T-cell (primary cell): ENCODE data around the gene GREB1. TPM values are rescaled to one million over a fixed set of nuclear protein-coding genes. Genes with fewer than 3 reads are reported as not detected.

Experiments
- ATAC-seq, 4 experiments: fragments of 200-7000 bp in 3 of 4; fragments of 150-1000 bp in 1 of 4; cut with Tn5 transposase; replicated peaks in 1 of 4; 1 replicate in 3 of 4; 2 replicates in 1 of 4; pipeline ENCODE4 v1.10.0; 2021; ENCODE audit warnings: moderate library complexity in 3 of 4, mild to moderate bottlenecking in 2 of 4, moderate number of reproducible peaks in 1 of 4
- CTCF ChIA-PET, 2 donors: fragments of 300-600 bp; sonication (Branson Sonifier 250); formaldehyde crosslinking; loops; one replicate each; lab custom pipeline; 2022; ENCODE audit warnings: antibody characterized with exemption in 2 of 2; lab: Charles Lee
- POLR2A ChIA-PET, 2 donors: fragments of 300-600 bp; sonication (Branson Sonifier 250); formaldehyde crosslinking; loops; one replicate each; lab custom pipeline; 2022; ENCODE audit warnings: antibody characterized with exemption in 2 of 2; lab: Charles Lee
- DNase-seq, 35 experiments: peaks; one replicate each; pipeline versions ENCODE4 v3.0.0 to v3.0.0-alpha.2; 2013 to 2023
- H3K27ac ChIP-seq: one replicate; pipeline ENCODE4 v1.5.1; 2013; ENCODE audit warnings: low read length
- H3K27me3 ChIP-seq, 2 experiments: replicated peaks in 1 of 2; 1 replicate in 1 of 2; 2 replicates in 1 of 2; pipeline versions ENCODE4 v1.6.1 to v1.7.0; 2013; ENCODE audit warnings: low read length in 1 of 2, mixed read lengths in 1 of 2; ENCODE audit not compliant: control insufficient read depth in 2 of 2, insufficient read depth in 2 of 2; ENCODE audit errors: extremely low read depth in 1 of 2
- H3K36me3 ChIP-seq, 2 donors: 1 replicate in 1 of 2; 2 replicates in 1 of 2; pipeline versions ENCODE4 v1.6.1 to v1.7.0; 2013; ENCODE audit warnings: low read length in 1 of 2; ENCODE audit not compliant: control insufficient read depth in 2 of 2, insufficient read depth in 1 of 2; ENCODE audit errors: extremely low read depth in 1 of 2
- H3K4me1 ChIP-seq, 2 experiments: 1 replicate in 1 of 2; 2 replicates in 1 of 2; pipeline versions ENCODE4 v1.6.1 to v1.7.0; 2013; ENCODE audit warnings: low read length in 2 of 2, mixed read lengths in 1 of 2; ENCODE audit not compliant: insufficient read depth in 2 of 2, control insufficient read depth in 1 of 2; ENCODE audit errors: extremely low read depth in 1 of 2
- H3K4me3 ChIP-seq, 2 donors: 1 replicate in 1 of 2; 2 replicates in 1 of 2; pipeline versions ENCODE4 v1.5.1 to v1.7.0; 2013; ENCODE audit warnings: mild to moderate bottlenecking in 2 of 2, low read length in 1 of 2, moderate library complexity in 1 of 2; ENCODE audit not compliant: control insufficient read depth in 1 of 2; ENCODE audit errors: extremely low read depth in 1 of 2
- H3K9me3 ChIP-seq: 2 replicates; pipeline ENCODE4 v1.7.0; 2013
- H3K27ac Mint-ChIP-seq, 2 donors: one replicate each; pipeline ENCODE4 v1.8.0; 2020 to 2021; ENCODE audit warnings: mild to moderate bottlenecking in 2 of 2, mixed read lengths in 2 of 2
- H3K27me3 Mint-ChIP-seq, 2 donors: one replicate each; pipeline ENCODE4 v1.8.0; 2021 to 2022; ENCODE audit warnings: mixed read lengths in 2 of 2
- H3K36me3 Mint-ChIP-seq: one replicate; pipeline ENCODE4 v1.8.0; 2021; ENCODE audit warnings: mixed read lengths
- H3K4me1 Mint-ChIP-seq, 3 donors: one replicate each; pipeline ENCODE4 v1.8.0; 2020 to 2022; ENCODE audit warnings: mixed read lengths in 3 of 3, mild to moderate bottlenecking in 1 of 3
- H3K4me3 Mint-ChIP-seq, 3 donors: one replicate each; pipeline ENCODE4 v1.8.0; 2020 to 2022; ENCODE audit warnings: mild to moderate bottlenecking in 3 of 3, mixed read lengths in 3 of 3, moderate library complexity in 3 of 3
- H3K9me3 Mint-ChIP-seq, 3 donors: one replicate each; pipeline ENCODE4 v1.8.0; 2020 to 2022; ENCODE audit warnings: mixed read lengths in 3 of 3
- WGBS: methylation state at CpG from one replicate; pipeline ENCODE4 v1.1.5; 2013; ENCODE audit warnings: missing lambda C conversion rate; ENCODE audit not compliant: insufficient coverage; 5-methylcytosine and 5-hydroxymethylcytosine counted together
- total RNA-seq, 35 experiments: library from RNA in 6 of 35; stranded (reverse) in 6 of 35; fragments of 120-200 nt in 1 of 35; gene quantifications; one replicate each; pipeline versions ENCODE4 v1.2.1 to v1.2.4 and lab custom pipeline; 2013 to 2026

The GREB1 gene
- total RNA-seq, 5 donors from 2014 or later (not counting 1 experiment from before 2014, with no cell fraction given), result 0.23 to 1.2 (median 0.63) TPM

DNA sequence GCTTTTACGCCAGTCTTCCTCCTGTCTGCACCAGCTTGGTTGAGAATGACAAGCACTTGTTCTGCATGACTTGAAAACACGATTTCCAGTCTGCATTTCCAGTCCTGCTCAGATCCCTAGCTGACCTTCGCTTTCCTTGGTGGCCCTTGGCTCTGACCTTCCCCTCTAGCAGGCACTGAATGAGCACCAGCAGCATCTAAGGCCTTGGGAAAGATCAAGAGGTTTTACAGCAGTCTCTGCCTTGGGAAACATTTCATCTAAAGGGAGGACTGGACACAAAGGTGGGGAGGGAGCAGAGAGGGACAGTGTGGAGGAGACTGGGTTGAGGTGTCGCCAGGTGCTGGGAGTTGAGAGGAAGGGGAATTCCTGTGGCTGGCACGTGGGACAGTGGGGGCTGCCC, 105.7 kb downstream of the GREB1 start:
- DNase-seq, result no peak
- no peak for ATAC-seq
- 57% methylated on average over 5 of the region's 5 CpGs for WGBS
- POLR2A ChIA-PET, result no interaction called here
- H3K4me3 Mint-ChIP-seq, result no peak overlapping the region
- no peaks in the 10 kb centered on the region for H3K36me3 Mint-ChIP-seq
- Histone ChIP-seq H3K27ac (no peak overlapping the region), H3K36me3 (no peaks in the 10 kb centered on the region), H3K27me3 (peaks cover 0 to 14% of the 10 kb centered on the region in 2 experiments), H3K4me1 (no peaks in the 10 kb centered on the region), H3K9me3 (no peaks in the 10 kb centered on the region), H3K4me3 (no peak overlapping the region)
- H3K4me1 Mint-ChIP-seq, result no peaks in the 10 kb centered on the region
- CTCF ChIA-PET, result no interaction called here
- H3K27me3 Mint-ChIP-seq, result peaks cover 7 to 25% of the 10 kb centered on the region in 2 donors
- no peaks in the 10 kb centered on the region for H3K9me3 Mint-ChIP-seq
- no peak overlapping the region for H3K27ac Mint-ChIP-seq

DNA sequence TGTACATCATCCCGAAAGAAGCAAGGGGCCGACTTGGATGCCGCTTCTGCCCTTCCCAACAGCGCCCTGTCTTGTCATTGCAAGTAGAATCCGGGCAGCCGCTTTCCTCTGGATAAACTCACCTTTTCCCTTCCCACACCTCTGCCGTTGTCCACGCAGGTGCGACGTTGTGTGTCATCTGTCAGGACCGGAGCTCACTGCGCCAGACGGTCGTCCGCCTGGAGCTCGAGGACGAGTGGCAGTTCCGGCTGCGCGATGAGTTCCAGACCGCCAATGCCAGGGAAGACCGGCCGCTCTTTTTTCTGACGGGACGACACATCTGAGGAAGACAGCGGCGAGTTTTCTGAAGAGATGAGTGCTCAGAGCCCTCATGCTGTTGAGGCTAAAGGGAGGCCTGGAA, 106.3 kb downstream of the GREB1 start:
- H3K9me3 ChIP-seq, result no peaks in the 10 kb centered on the region
- no peaks in the 10 kb centered on the region for H3K4me1 Mint-ChIP-seq
- H3K27ac Mint-ChIP-seq, result no peak overlapping the region
- no peaks in the 10 kb centered on the region for H3K36me3 ChIP-seq
- no peaks in the 10 kb centered on the region for H3K9me3 Mint-ChIP-seq
- ATAC-seq (no peak), DNase-seq (no peak)
- no peak overlapping the region for H3K4me3 Mint-ChIP-seq
- no peaks in the 10 kb centered on the region for H3K4me1 ChIP-seq
- CTCF ChIA-PET, result no interaction called here
- H3K27me3 ChIP-seq, result peaks cover 0 to 14% of the 10 kb centered on the region in 2 experiments
- no peak overlapping the region for H3K4me3 ChIP-seq
- H3K27me3 Mint-ChIP-seq, result peaks cover 7 to 25% of the 10 kb centered on the region in 2 donors
- no peaks in the 10 kb centered on the region for H3K36me3 Mint-ChIP-seq
- H3K27ac ChIP-seq, result no peak overlapping the region
- POLR2A ChIA-PET, result no interaction called here
- 97% methylated on average over 27 of the region's 27 CpGs for WGBS

DNA sequence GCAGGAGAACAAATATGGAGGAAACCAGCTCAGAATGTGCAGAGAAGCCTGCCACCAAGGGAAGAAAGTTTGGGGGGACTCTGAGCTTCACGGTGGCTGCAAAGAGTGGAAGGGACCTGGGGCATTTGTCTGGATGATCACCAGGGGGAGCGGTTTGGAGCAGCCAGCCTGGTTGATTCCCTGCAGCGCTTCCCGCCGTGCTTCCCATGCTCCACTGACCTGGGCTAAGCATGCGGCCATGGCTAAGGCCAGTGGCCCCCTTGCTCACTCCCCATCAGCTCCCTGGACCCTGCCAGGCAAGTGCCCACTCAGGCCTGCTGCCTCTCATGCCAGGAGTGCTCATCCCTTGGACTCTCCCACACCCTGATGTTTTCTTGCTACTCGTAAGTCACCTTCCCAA, 109.1 kb downstream of the GREB1 start:
- Histone ChIP-seq H3K36me3 (no peaks in the 10 kb centered on the region), H3K27ac (no peak overlapping the region), H3K4me3 (no peak overlapping the region), H3K4me1 (no peaks in the 10 kb centered on the region), H3K9me3 (no peaks in the 10 kb centered on the region), H3K27me3 (peaks cover 0 to 9% of the 10 kb centered on the region in 2 experiments)
- Mint-ChIP-seq H3K4me1 (no peaks in the 10 kb centered on the region), H3K27me3 (peaks cover 7 to 21% of the 10 kb centered on the region in 2 donors), H3K4me3 (no peak overlapping the region), H3K27ac (no peak overlapping the region), H3K36me3 (no peaks in the 10 kb centered on the region), H3K9me3 (no peaks in the 10 kb centered on the region)
- no peak for ATAC-seq
- 67% methylated on average over 6 of the region's 7 CpGs for WGBS
- POLR2A ChIA-PET, result no interaction called here
- no peak for DNase-seq
- CTCF ChIA-PET, result no interaction called here

DNA sequence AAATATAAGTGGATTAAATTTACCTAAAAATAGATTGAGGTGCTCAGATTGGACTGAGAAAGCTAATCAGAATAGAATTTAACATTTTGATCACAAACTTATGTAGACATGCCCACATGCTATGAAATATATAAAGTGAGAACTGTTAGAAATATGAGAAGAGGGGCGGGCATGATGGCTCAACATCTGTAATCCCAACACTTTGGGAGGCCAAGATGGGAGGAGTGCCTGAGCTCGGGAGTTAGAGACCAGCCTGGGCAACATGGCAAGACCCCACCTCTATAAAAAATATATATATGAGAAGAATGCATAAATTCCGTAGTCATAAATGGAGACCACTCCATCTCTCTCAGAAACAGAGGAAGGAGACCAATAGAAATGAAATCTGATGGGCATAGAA, 110.4 kb downstream of the GREB1 start:
- Histone ChIP-seq H3K4me1 (no peaks in the 10 kb centered on the region), H3K4me3 (no peak overlapping the region), H3K36me3 (no peaks in the 10 kb centered on the region), H3K27ac (no peak overlapping the region), H3K9me3 (no peaks in the 10 kb centered on the region), H3K27me3 (peaks cover 0 to 13% of the 10 kb centered on the region in 2 experiments)
- H3K4me3 Mint-ChIP-seq, result no peak overlapping the region
- WGBS, result no CpG with 5 or more reads among the region's 3 CpGs
- H3K9me3 Mint-ChIP-seq, result no peaks in the 10 kb centered on the region
- H3K36me3 Mint-ChIP-seq, result no peaks in the 10 kb centered on the region
- DNase-seq (no peak), ATAC-seq (no peak)
- H3K27me3 Mint-ChIP-seq, result peaks cover 6 to 21% of the 10 kb centered on the region in 2 donors
- POLR2A ChIA-PET, result no interaction called here
- H3K27ac Mint-ChIP-seq, result no peak overlapping the region
- no peaks in the 10 kb centered on the region for H3K4me1 Mint-ChIP-seq
- CTCF ChIA-PET, result no interaction called here

DNA sequence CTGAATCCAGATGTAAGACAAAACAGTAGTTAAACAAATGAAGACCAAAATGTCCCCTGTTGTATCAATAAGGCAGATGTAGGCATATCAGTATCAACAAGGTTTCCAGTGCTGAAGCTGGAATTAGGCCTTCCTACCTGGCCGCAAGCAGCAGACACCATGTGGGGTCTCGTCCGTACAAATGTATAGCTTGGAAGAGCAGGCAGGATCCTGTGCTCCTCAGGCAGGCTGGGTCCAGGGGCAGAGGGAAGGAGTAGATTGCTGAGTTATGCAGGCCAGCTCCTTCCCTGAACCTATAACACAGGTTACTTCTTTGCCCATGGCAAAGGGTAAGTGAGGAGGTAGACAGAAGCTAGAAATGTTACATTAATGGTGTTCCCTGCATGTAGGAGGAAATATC, 112.7 kb downstream of the GREB1 start:
- ATAC-seq (no peak), DNase-seq (no peak)
- CTCF ChIA-PET, result interaction anchor here (0.6 to 0.8 kb wide), 3 partner anchors 44 to 140 kb away, joined by 3 to 11 read pairs (median 8); no protein-coding TSS in a partner anchor
- Mint-ChIP-seq H3K36me3 (no peaks in the 10 kb centered on the region), H3K4me3 (no peak overlapping the region), H3K4me1 (no peaks in the 10 kb centered on the region), H3K9me3 (no peaks in the 10 kb centered on the region), H3K27ac (no peak overlapping the region), H3K27me3 (peaks cover 13 to 15% of the 10 kb centered on the region in 2 donors)
- Histone ChIP-seq H3K9me3 (no peaks in the 10 kb centered on the region), H3K27me3 (peaks cover 0 to 6% of the 10 kb centered on the region in 2 experiments), H3K4me3 (no peak overlapping the region), H3K36me3 (no peaks in the 10 kb centered on the region), H3K27ac (no peak overlapping the region), H3K4me1 (no peaks in the 10 kb centered on the region)
- POLR2A ChIA-PET, result no interaction called here
- WGBS, result 100% methylated on average over 1 of the region's 3 CpGs

DNA sequence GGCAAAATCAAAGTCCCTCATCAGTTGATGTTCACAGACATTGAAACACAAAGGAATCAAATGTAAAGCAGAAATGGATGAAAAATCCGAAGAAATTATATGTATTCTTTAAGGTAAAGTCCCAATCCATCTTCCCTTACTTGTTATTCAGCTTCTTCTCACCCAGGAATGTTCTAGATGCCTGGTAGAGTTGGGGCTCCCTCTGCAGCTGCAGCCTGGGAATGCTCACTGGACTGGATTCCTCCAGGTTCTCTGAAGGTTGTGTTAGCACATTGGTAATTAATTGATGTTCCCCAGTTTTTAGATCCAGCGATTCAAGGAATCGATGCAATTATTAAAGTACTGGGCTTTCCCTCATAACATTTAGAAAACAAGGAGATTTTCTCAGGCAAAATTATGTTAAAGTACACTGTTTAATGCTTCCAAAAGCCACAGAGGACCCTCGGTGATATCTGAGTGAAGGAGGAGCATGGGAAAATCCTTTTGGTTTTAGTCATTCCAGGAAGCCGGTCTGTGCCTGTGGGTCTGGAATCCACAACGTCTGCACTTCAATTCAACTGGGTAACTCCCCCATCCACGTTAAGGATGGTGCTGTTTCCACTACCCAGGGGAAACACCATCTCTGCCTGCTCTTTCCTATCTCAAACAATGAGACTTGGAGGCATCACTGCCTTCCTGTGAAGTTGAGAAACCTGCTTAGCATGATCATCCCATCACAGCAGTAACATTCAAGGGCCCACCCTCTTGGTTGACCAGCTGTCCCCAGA, 114.2 kb downstream of the GREB1 start:
- Mint-ChIP-seq H3K4me1 (no peaks in the 10 kb centered on the region), H3K27me3 (peaks cover 10 to 11% of the 10 kb centered on the region in 2 donors), H3K9me3 (no peaks in the 10 kb centered on the region), H3K27ac (no peak overlapping the region), H3K4me3 (no peak overlapping the region), H3K36me3 (no peaks in the 10 kb centered on the region)
- ChIA-PET POLR2A (no interaction called here), CTCF (no interaction called here)
- DNase-seq, result no peak
- peaks cover 0 to 6% of the 10 kb centered on the region in 2 experiments for H3K27me3 ChIP-seq
- no peak overlapping the region for H3K4me3 ChIP-seq
- no peak for ATAC-seq
- H3K27ac ChIP-seq, result no peak overlapping the region
- H3K9me3 ChIP-seq, result no peaks in the 10 kb centered on the region
- 51% methylated on average over 4 of the region's 7 CpGs for WGBS
- no peaks in the 10 kb centered on the region for H3K4me1 ChIP-seq
- no peaks in the 10 kb centered on the region for H3K36me3 ChIP-seq
